HCT116 (cell line): Measurements from ENCODE around the gene SUSD2. TPM values are rescaled to one million over a fixed set of nuclear protein-coding genes. Genes with fewer than 3 reads are reported as not detected.

Source experiments
- ATAC-seq: fragments of 200-7000 bp; cut with Tn5 transposase; 2 replicates; pipeline ENCODE4 v1.9.1; 2020; ENCODE audit warnings: mild to moderate bottlenecking, moderate library complexity
- BruUV-seq: library from RNA; stranded (reverse); fragments of 400-500 nt; replicated peaks from 2 replicates; lab custom pipeline; 2021; lab: Mats Ljungman, UMichigan
- CTCF ChIA-PET: fragments of 300-600 bp; sonication (Branson Sonifier 250); formaldehyde crosslinking; loops from one replicate; lab custom pipeline; 2021; ENCODE audit warnings: antibody characterized with exemption; lab: Charles Lee
- POLR2A ChIA-PET: fragments of 300-600, 350-600 bp; sonication (Branson Sonifier 250); formaldehyde crosslinking; loops from one replicate; lab custom pipeline; 2021; ENCODE audit warnings: antibody characterized with exemption; lab: Charles Lee
- RAD21 ChIA-PET, 2 experiments: fragments of 300-600 bp; sonication (Branson Sonifier 250); formaldehyde crosslinking; loops; one replicate each; lab custom pipeline; 2023; ENCODE audit warnings: low total read pairs in 2 of 2; ENCODE audit not compliant: uncharacterized antibody in 2 of 2, unreplicated experiment in 2 of 2, low non-redundant PET in 1 of 2; lab: Charles Lee
- DNase-seq: peaks from one replicate; pipeline ENCODE4 v3.0.0-alpha.2; 2010; ENCODE audit warnings: low read depth, low spot score
- H2AFZ ChIP-seq: fragments of 200-600 bp; shearing (Covaris generic), sonication (generic); 2 replicates; pipeline ENCODE4 v1.6.1; 2017; ENCODE audit warnings: low read depth, mixed run types, mixed read lengths, antibody characterized with exemption, low read length; ENCODE audit not compliant: poor library complexity, severe bottlenecking
- H3K27ac ChIP-seq: 2 replicates; pipeline ENCODE4 v1.5.1; 2012; ENCODE audit warnings: low read depth, low read length
- H3K27me3 ChIP-seq: fragments of 200-600 bp; sonication (generic); 2 replicates; pipeline ENCODE4 v1.6.1; 2016; ENCODE audit warnings: mixed run types, low read length, mixed read lengths; ENCODE audit not compliant: insufficient read depth
- H3K36me3 ChIP-seq, 2 experiments: fragments of 200-500 bp in 1 of 2; fragments of 200-600 bp in 1 of 2; sonication (Bioruptor generic) in 1 of 2; sonication (generic) in 1 of 2; 2 replicates each; pipeline versions ENCODE4 v1.5.1 to v1.6.1; 2014 to 2016; ENCODE audit warnings: low read length in 2 of 2, inconsistent platforms in 1 of 2, mixed read lengths in 1 of 2, mixed run types in 1 of 2; ENCODE audit not compliant: insufficient read depth in 2 of 2, control insufficient read depth in 1 of 2
- H3K4me1 ChIP-seq, 2 experiments: fragments of 200-600 bp in 1 of 2; sonication (generic) in 1 of 2; 2 replicates each; pipeline versions ENCODE4 v1.5.1 to v1.6.1; 2012 to 2017; ENCODE audit warnings: low read length in 2 of 2, inconsistent platforms in 1 of 2, mild to moderate bottlenecking in 1 of 2, mixed read lengths in 1 of 2, mixed run types in 1 of 2, moderate library complexity in 1 of 2; ENCODE audit not compliant: insufficient read depth in 2 of 2, control insufficient read depth in 1 of 2
- H3K4me2 ChIP-seq: fragments of 200-600 bp; sonication (generic); 2 replicates; pipeline ENCODE4 v1.6.1; 2017; ENCODE audit warnings: mixed run types, low read length, mixed read lengths
- H3K4me3 ChIP-seq, 2 experiments: fragments of 200-600 bp in 1 of 2; sonication (generic) in 1 of 2; replicated peaks in 1 of 2; 2 replicates each; pipeline ENCODE4 v1.5.1; 2011 to 2016; ENCODE audit warnings: low read length in 2 of 2, control low read depth in 1 of 2, low read depth in 1 of 2, mild to moderate bottlenecking in 1 of 2, mixed read lengths in 1 of 2, mixed run types in 1 of 2
- H3K79me2 ChIP-seq: fragments of 200-600 bp; sonication (generic); 2 replicates; pipeline ENCODE4 v1.6.1; 2017; ENCODE audit warnings: mild to moderate bottlenecking, mixed run types, low read length, moderate library complexity, mixed read lengths; ENCODE audit not compliant: insufficient read depth
- H3K9ac ChIP-seq: fragments of 200-600 bp; sonication (generic); 2 replicates; pipeline ENCODE4 v1.6.1; 2016; ENCODE audit warnings: low read length, mixed read lengths
- H3K9me2 ChIP-seq: fragments of 200-600 bp; sonication (generic), shearing (Covaris generic); 2 replicates; pipeline ENCODE4 v1.6.1; 2017; ENCODE audit warnings: mixed run types, mild to moderate bottlenecking, moderate library complexity; ENCODE audit not compliant: insufficient read depth
- H3K9me3 ChIP-seq, 2 experiments: fragments of 200-500 bp in 1 of 2; fragments of 200-600 bp in 1 of 2; sonication (Bioruptor generic) in 1 of 2; sonication (generic) in 1 of 2; 2 replicates each; pipeline ENCODE4 v1.6.1; 2014 to 2017; ENCODE audit warnings: low read length in 2 of 2, mixed read lengths in 2 of 2, inconsistent platforms in 1 of 2, low read depth in 1 of 2, mild to moderate bottlenecking in 1 of 2, mixed run types in 1 of 2, moderate library complexity in 1 of 2; ENCODE audit not compliant: control insufficient read depth in 1 of 2, insufficient read depth in 1 of 2
- H4K20me1 ChIP-seq: fragments of 200-600 bp; sonication (generic), shearing (Covaris generic); 2 replicates; pipeline ENCODE4 v1.6.1; 2017; ENCODE audit warnings: mixed run types, mild to moderate bottlenecking, moderate library complexity; ENCODE audit not compliant: insufficient read depth
- EGR1 ChIP-seq: IDR thresholded peaks from 2 replicates; pipeline ENCODE4 v1.6.1; 2012; ENCODE audit warnings: low read depth
- ELF1 ChIP-seq: IDR thresholded peaks from 2 replicates; pipeline ENCODE4 v1.6.1; 2012; ENCODE audit warnings: low read depth, borderline replicate concordance
- EZH2 ChIP-seq: fragments of 200-600 bp; sonication (generic); IDR thresholded peaks from 2 replicates; pipeline ENCODE4 v1.6.1; 2017; ENCODE audit warnings: antibody characterized with exemption, mixed run types
- POLR2AphosphoS5 ChIP-seq: IDR thresholded peaks from 2 replicates; pipeline ENCODE4 v1.6.1; 2011; ENCODE audit warnings: mild to moderate bottlenecking, low read depth, low read length, moderate library complexity
- SP1 ChIP-seq: IDR thresholded peaks from 2 replicates; pipeline ENCODE4 v1.6.1; 2012; ENCODE audit warnings: low read depth
- TCF7L2 ChIP-seq: IDR thresholded peaks from 2 replicates; pipeline ENCODE4 v1.7.0; 2011; ENCODE audit warnings: borderline replicate concordance, inconsistent platforms; ENCODE audit not compliant: insufficient read depth, insufficient read length; ENCODE audit errors: extremely low read depth
- YY1 ChIP-seq: IDR thresholded peaks from 2 replicates; pipeline ENCODE4 v1.6.1; 2011; ENCODE audit warnings: low read length, low read depth, moderate library complexity, mild to moderate bottlenecking; ENCODE audit not compliant: insufficient replicate concordance; ENCODE audit errors: extremely low read depth
- ZNF274 ChIP-seq: fragments of 200-500 bp; sonication (Bioruptor generic); IDR thresholded peaks from 2 replicates; pipeline ENCODE4 v1.6.1; 2014; ENCODE audit warnings: mild to moderate bottlenecking, low read depth, low read length, inconsistent platforms
- intact Hi-C: fragments of 100-400 bp; cut with micrococcal nuclease; formaldehyde crosslinking; loops from 2 replicates; pipeline ENCODE4 v1.10.0; 2022
- total RNA-seq: library from RNA; stranded (reverse); gene quantifications from one replicate; pipeline ENCODE4 v1.2.1, GENCODE V29; 2021; ENCODE audit not compliant: unreplicated experiment
- TF ChIP-seq, protein P1 (sequence below): IDR thresholded peaks from 2 replicates; pipeline ENCODE4 v1.6.1; 2012
- TF ChIP-seq, protein P2 (sequence below), 3 experiments: fragments of 200-600 bp in 1 of 3; sonication (generic) in 1 of 3; IDR thresholded peaks in 2 of 3; conservative IDR thresholded peaks in 1 of 3; 2 replicates each; pipeline ENCODE4 v1.5.1; 2012 to 2017; ENCODE audit warnings: low read depth in 2 of 3, low read length in 2 of 3, antibody characterized with exemption in 1 of 3, borderline replicate concordance in 1 of 3, control low read depth in 1 of 3, mild to moderate bottlenecking in 1 of 3, mixed read lengths in 1 of 3, mixed run types in 1 of 3, moderate library complexity in 1 of 3; ENCODE audit not compliant: insufficient read depth in 1 of 3
- TF ChIP-seq, protein P3 (sequence below): IDR thresholded peaks from 2 replicates; pipeline ENCODE4 v1.6.1; 2012
- TF ChIP-seq, protein P4 (sequence below): IDR thresholded peaks from 2 replicates; pipeline ENCODE4 v1.6.1; 2012; ENCODE audit warnings: low read depth
- TF ChIP-seq, protein P5 (sequence below): IDR thresholded peaks from 2 replicates; pipeline ENCODE4 v1.6.1; 2011; ENCODE audit warnings: mild to moderate bottlenecking, low read length, moderate library complexity; ENCODE audit not compliant: insufficient replicate concordance; ENCODE audit errors: extremely low read depth

The SUSD2 gene
- total RNA-seq, 1 experiment from 2014 or later, result 6.6 TPM

DNA sequence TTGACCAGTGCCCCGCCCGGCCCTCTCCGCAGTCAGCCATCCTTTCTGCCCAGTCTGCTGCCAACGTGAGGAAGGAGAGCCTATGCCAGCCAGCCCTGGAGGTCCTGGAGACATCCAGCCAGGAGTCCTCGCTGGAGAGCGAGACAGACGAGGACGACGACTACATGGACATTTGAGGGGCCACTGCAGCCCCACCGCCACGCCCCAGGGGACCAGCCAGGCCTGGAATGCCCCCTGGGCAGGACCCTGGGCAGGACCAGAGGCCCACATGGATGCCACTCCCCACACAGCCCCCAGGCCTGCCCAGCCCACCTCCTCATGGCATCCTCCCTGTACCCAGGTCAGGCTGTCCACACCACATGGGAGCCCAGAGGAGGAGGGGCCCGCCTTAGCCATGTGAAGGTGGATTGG is 3.3 kb upstream of the SUSD2 start:
- BruUV-seq, result no TSS peak
- Histone ChIP-seq H3K4me3 (no peak overlapping the region), H3K4me2 (no peak overlapping the region), H3K9me3 (no peaks in the 10 kb centered on the region), H3K9me2 (no peaks in the 10 kb centered on the region), H3K36me3 (peaks cover 0 to 4% of the 10 kb centered on the region in 2 experiments; a peak in 3 of 4 replicates), H3K27ac (no peak overlapping the region), H3K9ac (no peak overlapping the region), H3K79me2 (no peaks in the 10 kb centered on the region), H3K4me1 (peaks cover 7 to 10% of the 10 kb centered on the region in 2 experiments; a peak in 3 of 4 replicates), H3K27me3 (no peaks in the 10 kb centered on the region), H2AFZ (no peak overlapping the region)
- CTCF ChIA-PET, result interaction anchor here (1.6 kb wide), 1 partner anchor 69 kb away, joined by 5 read pairs; no protein-coding TSS in a partner anchor
- RAD21 ChIA-PET, result no interaction called here
- DNase-seq, result no peak
- intact Hi-C loops, result loop anchor here (5.0 kb wide), 1 partner anchor 196 kb away; the partner anchor contains the start of gene GSTT2
- no peak for ATAC-seq
- TF ChIP-seq, protein P1, sequence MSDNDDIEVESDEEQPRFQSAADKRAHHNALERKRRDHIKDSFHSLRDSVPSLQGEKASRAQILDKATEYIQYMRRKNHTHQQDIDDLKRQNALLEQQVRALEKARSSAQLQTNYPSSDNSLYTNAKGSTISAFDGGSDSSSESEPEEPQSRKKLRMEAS, result no peak
- TF ChIP-seq, protein P2, sequence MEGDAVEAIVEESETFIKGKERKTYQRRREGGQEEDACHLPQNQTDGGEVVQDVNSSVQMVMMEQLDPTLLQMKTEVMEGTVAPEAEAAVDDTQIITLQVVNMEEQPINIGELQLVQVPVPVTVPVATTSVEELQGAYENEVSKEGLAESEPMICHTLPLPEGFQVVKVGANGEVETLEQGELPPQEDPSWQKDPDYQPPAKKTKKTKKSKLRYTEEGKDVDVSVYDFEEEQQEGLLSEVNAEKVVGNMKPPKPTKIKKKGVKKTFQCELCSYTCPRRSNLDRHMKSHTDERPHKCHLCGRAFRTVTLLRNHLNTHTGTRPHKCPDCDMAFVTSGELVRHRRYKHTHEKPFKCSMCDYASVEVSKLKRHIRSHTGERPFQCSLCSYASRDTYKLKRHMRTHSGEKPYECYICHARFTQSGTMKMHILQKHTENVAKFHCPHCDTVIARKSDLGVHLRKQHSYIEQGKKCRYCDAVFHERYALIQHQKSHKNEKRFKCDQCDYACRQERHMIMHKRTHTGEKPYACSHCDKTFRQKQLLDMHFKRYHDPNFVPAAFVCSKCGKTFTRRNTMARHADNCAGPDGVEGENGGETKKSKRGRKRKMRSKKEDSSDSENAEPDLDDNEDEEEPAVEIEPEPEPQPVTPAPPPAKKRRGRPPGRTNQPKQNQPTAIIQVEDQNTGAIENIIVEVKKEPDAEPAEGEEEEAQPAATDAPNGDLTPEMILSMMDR (IDR thresholded peaks at IDR 0.05 in 2 of 3, conservative IDR thresholded peaks at IDR 0.05 in 1 of 3; ENCODE audit: borderline replicate concordance in 1 of 3, insufficient read depth in 1 of 3, low read depth in 2 of 3, low read length in 2 of 3), result no peak
- no peak for TF ChIP-seq YY1
- TF ChIP-seq EGR1, result no peak
- no peak for TF ChIP-seq ELF1
- TF ChIP-seq EZH2, result no peak
- TF ChIP-seq ZNF274, result no peak
- TF ChIP-seq POLR2AphosphoS5, result no peak
- TF ChIP-seq, protein P3, sequence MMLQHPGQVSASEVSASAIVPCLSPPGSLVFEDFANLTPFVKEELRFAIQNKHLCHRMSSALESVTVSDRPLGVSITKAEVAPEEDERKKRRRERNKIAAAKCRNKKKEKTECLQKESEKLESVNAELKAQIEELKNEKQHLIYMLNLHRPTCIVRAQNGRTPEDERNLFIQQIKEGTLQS, result no peak
- no peak for TF ChIP-seq SP1
- no peak for TF ChIP-seq TCF7L2
- TF ChIP-seq, protein P4, sequence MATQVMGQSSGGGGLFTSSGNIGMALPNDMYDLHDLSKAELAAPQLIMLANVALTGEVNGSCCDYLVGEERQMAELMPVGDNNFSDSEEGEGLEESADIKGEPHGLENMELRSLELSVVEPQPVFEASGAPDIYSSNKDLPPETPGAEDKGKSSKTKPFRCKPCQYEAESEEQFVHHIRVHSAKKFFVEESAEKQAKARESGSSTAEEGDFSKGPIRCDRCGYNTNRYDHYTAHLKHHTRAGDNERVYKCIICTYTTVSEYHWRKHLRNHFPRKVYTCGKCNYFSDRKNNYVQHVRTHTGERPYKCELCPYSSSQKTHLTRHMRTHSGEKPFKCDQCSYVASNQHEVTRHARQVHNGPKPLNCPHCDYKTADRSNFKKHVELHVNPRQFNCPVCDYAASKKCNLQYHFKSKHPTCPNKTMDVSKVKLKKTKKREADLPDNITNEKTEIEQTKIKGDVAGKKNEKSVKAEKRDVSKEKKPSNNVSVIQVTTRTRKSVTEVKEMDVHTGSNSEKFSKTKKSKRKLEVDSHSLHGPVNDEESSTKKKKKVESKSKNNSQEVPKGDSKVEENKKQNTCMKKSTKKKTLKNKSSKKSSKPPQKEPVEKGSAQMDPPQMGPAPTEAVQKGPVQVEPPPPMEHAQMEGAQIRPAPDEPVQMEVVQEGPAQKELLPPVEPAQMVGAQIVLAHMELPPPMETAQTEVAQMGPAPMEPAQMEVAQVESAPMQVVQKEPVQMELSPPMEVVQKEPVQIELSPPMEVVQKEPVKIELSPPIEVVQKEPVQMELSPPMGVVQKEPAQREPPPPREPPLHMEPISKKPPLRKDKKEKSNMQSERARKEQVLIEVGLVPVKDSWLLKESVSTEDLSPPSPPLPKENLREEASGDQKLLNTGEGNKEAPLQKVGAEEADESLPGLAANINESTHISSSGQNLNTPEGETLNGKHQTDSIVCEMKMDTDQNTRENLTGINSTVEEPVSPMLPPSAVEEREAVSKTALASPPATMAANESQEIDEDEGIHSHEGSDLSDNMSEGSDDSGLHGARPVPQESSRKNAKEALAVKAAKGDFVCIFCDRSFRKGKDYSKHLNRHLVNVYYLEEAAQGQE, result no peak
- TF ChIP-seq, protein P5, sequence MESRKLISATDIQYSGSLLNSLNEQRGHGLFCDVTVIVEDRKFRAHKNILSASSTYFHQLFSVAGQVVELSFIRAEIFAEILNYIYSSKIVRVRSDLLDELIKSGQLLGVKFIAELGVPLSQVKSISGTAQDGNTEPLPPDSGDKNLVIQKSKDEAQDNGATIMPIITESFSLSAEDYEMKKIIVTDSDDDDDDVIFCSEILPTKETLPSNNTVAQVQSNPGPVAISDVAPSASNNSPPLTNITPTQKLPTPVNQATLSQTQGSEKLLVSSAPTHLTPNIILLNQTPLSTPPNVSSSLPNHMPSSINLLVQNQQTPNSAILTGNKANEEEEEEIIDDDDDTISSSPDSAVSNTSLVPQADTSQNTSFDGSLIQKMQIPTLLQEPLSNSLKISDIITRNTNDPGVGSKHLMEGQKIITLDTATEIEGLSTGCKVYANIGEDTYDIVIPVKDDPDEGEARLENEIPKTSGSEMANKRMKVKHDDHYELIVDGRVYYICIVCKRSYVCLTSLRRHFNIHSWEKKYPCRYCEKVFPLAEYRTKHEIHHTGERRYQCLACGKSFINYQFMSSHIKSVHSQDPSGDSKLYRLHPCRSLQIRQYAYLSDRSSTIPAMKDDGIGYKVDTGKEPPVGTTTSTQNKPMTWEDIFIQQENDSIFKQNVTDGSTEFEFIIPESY, result no peak
- TF ChIP-seq, all 23 proteins: peak for 0
- POLR2A ChIA-PET, result no interaction called here
- H4K20me1 ChIP-seq, result no peaks in the 10 kb centered on the region
